HG03378 (cell line): Measurements from ENCODE around the gene PADI2.

ENCODE experiments used
- ATAC-seq: cut with Tn5 transposase; IDR thresholded peaks from one replicate; pipeline ENCODE4 v1.9.1; 2021; ENCODE audit warnings: mild to moderate bottlenecking, moderate library complexity; ENCODE audit not compliant: unreplicated experiment

Gene PADI2

DNA sequence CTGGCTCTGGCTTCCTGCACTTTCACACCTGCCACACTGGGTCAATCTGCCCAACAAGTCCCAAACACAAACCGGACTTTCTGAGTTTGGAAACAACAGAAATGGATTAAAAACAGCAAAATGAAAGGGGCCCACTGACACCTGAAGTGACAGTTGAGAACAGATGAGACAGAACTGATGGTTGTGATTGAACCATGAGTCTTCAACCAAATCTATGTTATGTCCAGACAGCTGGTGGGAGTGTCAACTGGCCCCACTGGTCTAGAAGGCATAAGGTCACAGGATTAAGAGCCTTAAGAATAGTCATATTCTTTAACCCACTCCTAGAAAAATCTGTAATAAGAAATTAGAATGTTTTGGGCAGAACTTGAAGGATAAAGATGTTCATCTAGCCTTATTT lies 94.5 kb downstream of the PADI2 start:
- ATAC-seq, result no peak

DNA sequence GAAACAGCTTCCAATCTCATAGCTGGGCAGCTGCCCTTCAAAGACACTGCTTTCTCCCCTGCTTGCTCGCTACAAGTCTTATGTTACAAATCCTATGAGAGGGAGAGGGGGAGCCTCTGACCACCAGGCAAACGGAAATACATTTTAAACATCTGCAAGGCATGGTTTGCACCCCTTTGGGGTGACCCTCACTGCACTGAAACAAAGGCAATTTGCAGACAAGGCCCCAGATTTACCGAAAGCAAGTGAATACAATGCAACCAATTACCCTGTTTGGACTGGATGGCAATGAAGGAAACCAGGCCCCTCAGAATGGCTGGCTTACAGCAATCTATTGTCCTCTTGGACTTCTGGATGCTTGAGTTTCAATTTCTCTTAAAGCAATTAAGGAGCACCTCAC lies 95.7 kb downstream of the PADI2 start:
- ATAC-seq, result no peak

GRCh38 chr1:17023102-17023501 lies 96.1 kb downstream of the PADI2 start:
- no peak for ATAC-seq

- ATAC-seq, result no peak
Observed at GRCh38 chr1:17021896-17022295, 97.4 kb downstream of the PADI2 start.

DNA sequence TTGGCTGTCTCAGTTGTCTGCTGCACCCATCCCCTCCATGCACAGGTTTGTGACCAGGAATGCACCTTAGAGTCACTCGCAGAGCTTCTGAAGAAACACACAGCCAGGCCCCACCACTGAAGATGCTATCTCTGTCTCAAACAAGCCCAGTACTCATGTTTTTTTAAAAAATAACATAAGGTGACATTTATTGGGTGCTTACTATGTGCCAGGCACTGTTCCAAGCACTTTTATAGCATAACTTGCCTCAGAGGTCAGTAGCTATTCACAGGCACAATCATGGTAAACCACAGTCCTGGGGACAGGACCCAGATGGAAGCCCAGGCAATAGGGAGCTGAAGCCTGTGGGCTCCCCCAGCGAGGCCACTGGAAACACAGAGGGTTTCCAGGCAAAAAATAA lies 98.7 kb downstream of the PADI2 start:
- no peak for ATAC-seq

GRCh38 chr1:17018849-17019248 lies 100.4 kb downstream of the PADI2 start:
- no peak for ATAC-seq

- ATAC-seq, result no peak
Observed at GRCh38 chr1:17017435-17017834, 101.8 kb downstream of the PADI2 start.
